Heart right ventricle (tissue), 16 donors: ENCODE results near the gene ACYP2. TPM values are rescaled to one million over a fixed set of nuclear protein-coding genes. Genes with fewer than 3 reads are reported as not detected.
A peak's percentile ranks its signal among the peaks of the same experiment; 100 is the strongest.

Experiments
- ATAC-seq, 8 donors: fragments of 200-7000 bp; cut with Tn5 transposase; one replicate each; pipeline ENCODE4 v1.9.1; 2020; ENCODE audit warnings: mild to moderate bottlenecking in 8 of 8, moderate library complexity in 8 of 8, moderate number of reproducible peaks in 1 of 8
- DNase-seq, 2 donors: peaks; one replicate each; pipeline ENCODE4 v3.0.0-alpha.2; 2020
- H3K27ac ChIP-seq, 10 donors: fragments of 200-600 bp; sonication (generic) in 2 of 10; one replicate each; pipeline versions ENCODE4 v1.5.0 to v1.8.0; 2020 to 2022; ENCODE audit warnings: mild to moderate bottlenecking in 3 of 10
- H3K27me3 ChIP-seq, 7 donors: fragments of 200-600 bp; one replicate each; pipeline ENCODE4 v1.8.0; 2021 to 2022; ENCODE audit warnings: mild to moderate bottlenecking in 2 of 7
- H3K36me3 ChIP-seq, 9 donors: fragments of 200-600 bp; sonication (generic) in 1 of 9; one replicate each; pipeline versions ENCODE4 v1.5.0 to v1.8.0; 2020 to 2022; ENCODE audit warnings: mild to moderate bottlenecking in 2 of 9
- H3K4me1 ChIP-seq, 9 donors: fragments of 200-600 bp; sonication (generic) in 1 of 9; one replicate each; pipeline versions ENCODE4 v1.5.0 to v1.8.0; 2020 to 2022; ENCODE audit warnings: mild to moderate bottlenecking in 4 of 9
- H3K4me3 ChIP-seq, 10 donors: fragments of 200-600 bp; sonication (generic) in 2 of 10; one replicate each; pipeline versions ENCODE4 v1.5.0 to v1.8.0; 2020 to 2022; ENCODE audit warnings: mild to moderate bottlenecking in 7 of 10, moderate library complexity in 2 of 10
- H3K9me3 ChIP-seq, 11 donors: fragments of 200-600 bp in 10 of 11; sonication (generic) in 2 of 11; one replicate each; pipeline versions ENCODE4 v1.5.0 to v1.8.0; 2013 to 2022; ENCODE audit warnings: mild to moderate bottlenecking in 2 of 11, control low read depth in 1 of 11, moderate library complexity in 1 of 11
- WGBS, 2 donors: extraction: QIAGEN DNeasy Blood & Tissue Kit; methylation state at CpG; one replicate each; pipeline ENCODE4 v1.1.7; 2013; ENCODE audit warnings: inconsistent platforms in 1 of 2; 5-methylcytosine and 5-hydroxymethylcytosine counted together
- intact Hi-C, 10 donors: fragments of 100-400 bp; cut with DNase I; formaldehyde crosslinking; loops; one replicate each; pipeline versions ENCODE4 v1.11.1 to v1.14.2; 2022
- polyA plus RNA-seq, 2 donors: library from polyadenylated mRNA; stranded (reverse); fragments of 200-250 nt; gene quantifications; one replicate each; pipeline ENCODE4 v1.2.3, GENCODE V29; 2013
- total RNA-seq, 10 donors: library from RNA; stranded (reverse); fragmentation: NEBNext Ultra II Directional in 3 of 10; extraction: Animal tissue kit (Norgen Biotek cat#: 25700) in 3 of 10; gene quantifications; one replicate each; pipeline versions ENCODE4 v1.2.1 to v1.2.4, GENCODE V29; 2021 to 2023
- TF ChIP-seq, protein P1 (sequence below), 9 donors: fragments of 200-600 bp; sonication (generic) in 2 of 9; IDR thresholded peaks; one replicate each; pipeline versions ENCODE4 v1.5.0 to v1.8.0; 2021 to 2022; ENCODE audit warnings: antibody characterized with exemption in 9 of 9, mild to moderate bottlenecking in 5 of 9, moderate library complexity in 1 of 9
- donor health status: Arrhythmogenic right ventricular cardiomyopathy.
- donor health status: ischemic (EF 13 %, LVEDD 7.1; RV severe dilation, severe dysfunction).
- donor health status: healthy with polysubstance abuse.
- donor health status: DM: no; HTN: yes; CAD: no.
- donor health status: DM: no; HTN: no; CAD: no.
- donor health status: ischemic (EF 25% LVEDD 6.9; RV normal size, moderate dysfunction).
- donor health status: ischemic (EF 25% LVEDD 5.7; RV mildly dilated, moderate dysfunction).
- donor health status: healthy.
- donor health status: DM: yes; HTN: yes; CAD: no.
- donor health status: Ischemic cardiomyopathy.
- donor health status: ischemic (EF 35%, LVEDD 5.7; RV mildly dilated, moderate dysfunction).
- donor health status: nonischemic (EF 11% LVEDD 7.7; RV severe dilation, severe dysfunction).
- donor health status: DM: yes; HTN: yes; CAD: no.
- donor health status: PGD.
- donor health status: ischemic (EF 29% LVEDD 5.4; RV normal size, mild dysfunction).
- donor health status: nonischemic (EF 23%, LVEDD 6.1; RV moderate dilation, normal function).

The ACYP2 gene
- total and polyA plus RNA-seq, 12 donors: 45.7 to 87.1 (median 74.3) TPM

DNA sequence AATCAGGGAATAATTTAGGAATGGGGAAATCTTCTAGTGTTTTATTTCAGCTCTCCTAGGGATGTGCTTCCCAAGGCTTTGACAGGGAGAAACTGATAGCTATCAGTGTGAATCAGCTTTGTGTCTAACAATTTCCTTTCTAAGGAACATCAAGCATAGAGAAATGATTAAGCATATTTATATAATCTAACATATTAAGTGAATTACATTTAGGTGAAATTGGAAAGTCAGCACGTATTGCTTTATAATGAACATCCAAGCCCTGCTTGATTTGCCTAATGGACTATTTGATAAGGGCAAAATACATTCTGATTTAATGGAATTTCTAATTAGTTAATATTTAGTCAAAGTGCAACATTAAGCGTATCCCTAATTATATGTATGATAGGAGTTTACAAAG lies 160.1 kb downstream of the ACYP2 start:
- WGBS, 2 donors: 68 to 70% methylated on average over 2 of the region's 2 CpGs
- ATAC-seq: no peak
- Histone ChIP-seq H3K9me3 (no peaks in the 10 kb centered on the region), H3K36me3 (peaks cover 0 to 6% (median 0%) of the 10 kb centered on the region in 9 donors), H3K4me1 (peaks cover 0 to 6% (median 0%) of the 10 kb centered on the region in 9 donors), H3K4me3 (no peak overlapping the region), H3K27me3 (no peaks in the 10 kb centered on the region), H3K27ac (peak overlapping the region in 3 of 10 donors; percentile 33 to 57 (median 45))
- no peak for DNase-seq
- intact Hi-C loops: no loop called here
- TF ChIP-seq, protein P1, sequence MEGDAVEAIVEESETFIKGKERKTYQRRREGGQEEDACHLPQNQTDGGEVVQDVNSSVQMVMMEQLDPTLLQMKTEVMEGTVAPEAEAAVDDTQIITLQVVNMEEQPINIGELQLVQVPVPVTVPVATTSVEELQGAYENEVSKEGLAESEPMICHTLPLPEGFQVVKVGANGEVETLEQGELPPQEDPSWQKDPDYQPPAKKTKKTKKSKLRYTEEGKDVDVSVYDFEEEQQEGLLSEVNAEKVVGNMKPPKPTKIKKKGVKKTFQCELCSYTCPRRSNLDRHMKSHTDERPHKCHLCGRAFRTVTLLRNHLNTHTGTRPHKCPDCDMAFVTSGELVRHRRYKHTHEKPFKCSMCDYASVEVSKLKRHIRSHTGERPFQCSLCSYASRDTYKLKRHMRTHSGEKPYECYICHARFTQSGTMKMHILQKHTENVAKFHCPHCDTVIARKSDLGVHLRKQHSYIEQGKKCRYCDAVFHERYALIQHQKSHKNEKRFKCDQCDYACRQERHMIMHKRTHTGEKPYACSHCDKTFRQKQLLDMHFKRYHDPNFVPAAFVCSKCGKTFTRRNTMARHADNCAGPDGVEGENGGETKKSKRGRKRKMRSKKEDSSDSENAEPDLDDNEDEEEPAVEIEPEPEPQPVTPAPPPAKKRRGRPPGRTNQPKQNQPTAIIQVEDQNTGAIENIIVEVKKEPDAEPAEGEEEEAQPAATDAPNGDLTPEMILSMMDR (IDR thresholded peaks at IDR 0.05): no peak

GRCh38 chr2:54279385-54279784 lies 164.0 kb downstream of the ACYP2 start:
- Histone ChIP-seq H3K36me3 (no peaks in the 10 kb centered on the region), H3K4me1 (peaks cover 0 to 9% (median 0%) of the 10 kb centered on the region in 9 donors), H3K27ac (no peak overlapping the region), H3K9me3 (no peaks in the 10 kb centered on the region), H3K27me3 (no peaks in the 10 kb centered on the region), H3K4me3 (no peak overlapping the region)
- intact Hi-C loops: no loop called here
- TF ChIP-seq, protein P1 (IDR thresholded peaks at IDR 0.05): peak in 1 of 9 donors; percentile 16
- ATAC-seq (no peak), DNase-seq (no peak)
- WGBS, 2 donors: 75 to 82% methylated on average over 2 of the region's 2 CpGs

- Histone ChIP-seq H3K27ac (no peak overlapping the region), H3K27me3 (no peaks in the 10 kb centered on the region), H3K4me1 (peaks cover 0 to 19% (median 4%) of the 10 kb centered on the region in 9 donors), H3K4me3 (no peak overlapping the region), H3K9me3 (no peaks in the 10 kb centered on the region), H3K36me3 (peaks cover 0 to 4% (median 0%) of the 10 kb centered on the region in 9 donors)
- TF ChIP-seq, protein P1 (IDR thresholded peaks at IDR 0.05): no peak
- WGBS, 2 donors: 97 to 99% methylated on average over 3 of the region's 3 CpGs
- ATAC-seq (no peak), DNase-seq (no peak)
- intact Hi-C loops: loop anchor here in 2 of 10 donors (5.0 kb wide), 2 partner anchors 37 to 97 kb away; no protein-coding TSS in a partner anchor
Observed at GRCh38 chr2:54284826-54285225, 169.4 kb downstream of the ACYP2 start.

DNA sequence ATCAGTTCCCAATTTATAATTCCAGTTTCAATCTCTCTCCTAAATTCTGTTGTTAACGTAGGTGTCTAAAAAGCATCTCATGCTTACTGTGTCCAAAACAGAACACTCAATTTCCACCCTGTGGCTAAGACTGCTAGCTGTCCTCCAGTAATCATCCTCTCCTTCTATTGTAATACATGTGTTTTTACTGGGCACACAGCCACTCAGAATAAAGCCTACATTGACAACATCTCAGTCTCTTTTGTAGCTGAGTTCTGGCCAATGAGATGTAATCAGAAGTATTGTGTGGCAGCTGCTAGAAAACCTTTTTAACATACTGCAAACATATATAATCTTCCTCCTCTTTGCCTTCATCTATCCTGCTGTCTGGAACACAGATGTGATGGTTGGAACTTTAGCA lies 170.0 kb downstream of the ACYP2 start:
- 100% methylated on average over 1 of the region's 1 CpG for WGBS, 2 donors
- H3K27ac ChIP-seq: no peak overlapping the region
- intact Hi-C loops: loop anchor here in 1 of 10 donors (5.0 kb wide), 1 partner anchor 37 kb away; no protein-coding TSS in a partner anchor
- peaks cover 0 to 4% (median 0%) of the 10 kb centered on the region in 9 donors for H3K36me3 ChIP-seq
- DNase-seq (no peak), ATAC-seq (no peak)
- H3K4me1 ChIP-seq: peaks cover 0 to 19% (median 4%) of the 10 kb centered on the region in 9 donors
- TF ChIP-seq, protein P1 (IDR thresholded peaks at IDR 0.05): no peak
- no peaks in the 10 kb centered on the region for H3K27me3 ChIP-seq
- H3K4me3 ChIP-seq: no peak overlapping the region
- H3K9me3 ChIP-seq: no peaks in the 10 kb centered on the region
